K562 (cell line): ENCODE results near the gene CELF4. TPM values are rescaled to one million over a fixed set of nuclear protein-coding genes. Genes with fewer than 3 reads are reported as not detected.

ENCODE experiments used
- ATAC-seq: fragments of 200-7000 bp; cut with Tn5 transposase; 3 replicates; pipeline ENCODE4 v1.9.1; 2020; ENCODE audit warnings: moderate library complexity
- BruUV-seq: library from RNA; stranded (reverse); fragments of 400-500 nt; replicated peaks from 2 replicates; lab custom pipeline; 2021; lab: Mats Ljungman, UMichigan
- CTCF ChIA-PET: fragments of 300-600 bp; formaldehyde crosslinking; extraction: SDS; loops from one replicate; lab custom pipeline; 2021; ENCODE audit warnings: low intra/inter-chr PET ratio; lab: Yijun Ruan, JAX
- POLR2A ChIA-PET: fragments of 300-600, 350-650 bp; sonication (Branson Sonifier 250); formaldehyde crosslinking; extraction: SDS; loops from one replicate; lab custom pipeline; 2021; ENCODE audit warnings: antibody characterized with exemption, inconsistent platforms; lab: Yijun Ruan, JAX
- DNase-seq, 4 experiments: peaks; one replicate each; pipeline versions ENCODE4 v3.0.0 to v3.0.0-alpha.2; 2011 to 2018; ENCODE audit warnings: low spot score in 3 of 4, mixed read lengths in 3 of 4; ENCODE audit errors: extremely low read depth in 1 of 4
- FAIRE-seq: peaks from 2 replicates; lab custom pipeline; 2011; peaks lifted over from hg19 to GRCh38; lab: Jason Lieb, UNC
- H2AFZ ChIP-seq: 2 replicates; pipeline ENCODE4 v1.6.0; 2011; ENCODE audit warnings: low read depth, low read length, control low read depth, inconsistent platforms
- H3K27ac ChIP-seq: fragments of 200-600 bp; 3 replicates; pipeline ENCODE4 v1.8.0; 2011; ENCODE audit warnings: low read depth, mild to moderate bottlenecking, control low read depth, inconsistent platforms, low read length, moderate library complexity, mixed read lengths; ENCODE audit errors: extremely low read depth
- H3K27me3 ChIP-seq, 2 experiments: fragments of 300-600 bp in 1 of 2; 2 replicates in 1 of 2; 3 replicates in 1 of 2; pipeline versions ENCODE4 v1.6.0 to v1.8.0; 2011; ENCODE audit warnings: inconsistent platforms in 2 of 2, low read length in 2 of 2, mild to moderate bottlenecking in 1 of 2, mixed read lengths in 1 of 2, moderate library complexity in 1 of 2; ENCODE audit not compliant: control insufficient read depth in 2 of 2, insufficient read depth in 2 of 2
- H3K36me3 ChIP-seq: fragments of 300-600 bp; 3 replicates; pipeline ENCODE4 v1.8.0; 2011; ENCODE audit warnings: mild to moderate bottlenecking, low read length, inconsistent platforms; ENCODE audit not compliant: control insufficient read depth, insufficient read depth
- H3K4me1 ChIP-seq, 2 experiments: fragments of 200-600 bp in 1 of 2; replicated peaks in 1 of 2; 2 replicates in 1 of 2; 3 replicates in 1 of 2; pipeline versions ENCODE4 v1.5.1 to v1.8.0; 2011; ENCODE audit warnings: inconsistent platforms in 2 of 2, low read length in 2 of 2, mild to moderate bottlenecking in 1 of 2, mixed read lengths in 1 of 2, moderate library complexity in 1 of 2; ENCODE audit not compliant: control insufficient read depth in 2 of 2, insufficient read depth in 2 of 2
- H3K4me2 ChIP-seq: 2 replicates; pipeline ENCODE4 v1.6.1; 2011; ENCODE audit warnings: low read length, control low read depth, inconsistent platforms, mixed read lengths; ENCODE audit not compliant: insufficient read depth
- H3K4me3 ChIP-seq: fragments of 200-600 bp; sonication (generic), shearing (Covaris generic); 2 replicates; pipeline ENCODE4 v1.5.1; 2016; ENCODE audit warnings: control low read depth, inconsistent platforms
- H3K79me2 ChIP-seq: fragments of 200-600 bp; 3 replicates; pipeline ENCODE4 v1.8.0; 2011; ENCODE audit warnings: low read length, inconsistent platforms; ENCODE audit not compliant: control insufficient read depth, insufficient read depth
- H3K9ac ChIP-seq, 2 experiments: 2 replicates each; pipeline versions ENCODE4 v1.6.0 to v1.6.1; 2011; ENCODE audit warnings: low read depth in 2 of 2, low read length in 2 of 2, control low read depth in 1 of 2, inconsistent platforms in 1 of 2, mild to moderate bottlenecking in 1 of 2, mixed read lengths in 1 of 2; ENCODE audit not compliant: insufficient read depth in 1 of 2
- H3K9me1 ChIP-seq: one replicate; pipeline ENCODE4 v1.6.0; 2011; ENCODE audit warnings: inconsistent platforms, mild to moderate bottlenecking, low read length, moderate library complexity; ENCODE audit not compliant: control insufficient read depth, insufficient read depth
- H3K9me3 ChIP-seq: replicated peaks from 2 replicates; pipeline ENCODE4 v1.5.1; 2011; ENCODE audit warnings: low read depth, low read length, inconsistent platforms; ENCODE audit not compliant: control insufficient read depth, insufficient read depth
- H4K20me1 ChIP-seq: replicated peaks from 2 replicates; pipeline ENCODE4 v1.6.1; 2011; ENCODE audit warnings: low read length, inconsistent platforms, mixed read lengths; ENCODE audit not compliant: control insufficient read depth, insufficient read depth
- ELF1 ChIP-seq: fragments of 200-800 bp; sonication (Bioruptor generic); IDR thresholded peaks from 2 replicates; pipeline ENCODE4 v1.6.1; 2016; ENCODE audit warnings: missing genetic modification characterization, missing compliant biosample characterization
- FOXA1 ChIP-seq: fragments of 450-650 bp; IDR thresholded peaks from 2 replicates; pipeline ENCODE4 v1.6.1; 2016; ENCODE audit warnings: mild to moderate bottlenecking, borderline replicate concordance
- NCOR1 ChIP-seq: fragments of 450-650 bp; IDR thresholded peaks from 2 replicates; pipeline ENCODE4 v1.6.1; 2016; ENCODE audit warnings: mild to moderate bottlenecking, moderate library complexity
- SRSF1 ChIP-seq: fragments of 200-400 bp; formaldehyde crosslinking; IDR thresholded peaks from 2 replicates; pipeline ENCODE4 v1.6.1; 2017; ENCODE audit warnings: mild to moderate bottlenecking, low read depth, low read length, moderate library complexity
- SUPT5H ChIP-seq: fragments of 450-650 bp; IDR thresholded peaks from 2 replicates; pipeline ENCODE4 v1.6.1; 2016
- THAP7 ChIP-seq: fragments of 250-450 bp; sonication (Bioruptor Pico); IDR thresholded peaks from 2 replicates; pipeline ENCODE4 v1.5.0; 2021
- XRCC3 ChIP-seq: fragments of 450-650 bp; IDR thresholded peaks from 2 replicates; pipeline ENCODE4 v1.6.1; 2017; ENCODE audit warnings: mild to moderate bottlenecking, moderate library complexity
- ZNF830 ChIP-seq: fragments of 250-450 bp; sonication (Bioruptor Pico); IDR thresholded peaks from 2 replicates; pipeline ENCODE4 v1.5.0; 2021; ENCODE audit warnings: mild to moderate bottlenecking
- WGBS: fragments of 100-300 bp; shearing (Covaris generic); methylation state at CpG from one replicate; pipeline ENCODE4 v1.1.6; 2016; ENCODE audit warnings: low coverage, mixed read lengths; ENCODE audit not compliant: insufficient coverage; ENCODE audit errors: missing lambda C conversion rate; 5-methylcytosine and 5-hydroxymethylcytosine counted together
- in situ Hi-C: fragments of 300-500 bp; cut with MboI; formaldehyde crosslinking; loops from 4 replicates; pipeline ENCODE4 v1.15.0; 2018; ENCODE audit warnings: inconsistent platforms, mixed read lengths
- intact Hi-C: fragments of 100-400 bp; cut with micrococcal nuclease; formaldehyde crosslinking; loops from 2 replicates; pipeline ENCODE4 v1.14.2; 2022
- polyA plus RNA-seq, 8 experiments: library from polyadenylated mRNA; depleted of rRNA in 4 of 8; stranded (reverse) in 5 of 8; unstranded in 3 of 8; fragments of >200 nt; fragmentation: Nextera tagmentation in 2 of 8; fragmentation: Illumina TruSeq in 1 of 8; extraction: Ambion mirVana in 2 of 8; extraction: Trizol in 1 of 8; gene quantifications; 2 replicates each; pipeline versions ENCODE4 v1.2.1 to v1.2.3, GENCODE V29; 2011 to 2014; ENCODE audit warnings: inconsistent platforms in 1 of 8, missing spikeins in 1 of 8
- total RNA-seq, 7 experiments: library from RNA; depleted of rRNA in 6 of 7; stranded (reverse); fragments of >200 nt in 6 of 7; fragmentation: Illumina TruSeq in 2 of 7; extraction: Trizol in 2 of 7; gene quantifications; 2 replicates each; pipeline versions ENCODE4 v1.2.1 to v1.2.3, GENCODE V29; 2011 to 2021; ENCODE audit warnings: low replicate concordance in 1 of 7

Gene CELF4
- total and polyA plus RNA-seq, 9 of the 15 experiments (the other 6 are each of a cell fraction or from before 2014, with no cell fraction given), result 0.04 to 0.24 (median 0.07) TPM; not detected in 3

- Histone ChIP-seq H3K27ac (no peak overlapping the region), H3K9me3 (no peaks in the 10 kb centered on the region), H3K4me2 (no peak overlapping the region), H3K9ac (no peak overlapping the region), H3K9me1 (no peaks in the 10 kb centered on the region), H3K4me3 (no peak overlapping the region), H3K27me3 (peaks cover 8 to 26% of the 10 kb centered on the region in 2 experiments; a peak in 3 of 5 replicates), H3K36me3 (no peaks in the 10 kb centered on the region), H3K4me1 (no peaks in the 10 kb centered on the region)
- BruUV-seq, result no TSS peak
- ATAC-seq (peak; percentile 12; the same call in 1 of the 3 replicates), DNase-seq (peak in 1 of 4 experiments; percentile 18), FAIRE-seq (no peak)
- intact Hi-C loops (no loop called here), in situ Hi-C loops (no loop called here)
- POLR2A ChIA-PET, result no interaction called here
- WGBS, result 4% methylated on average over 51 of the region's 63 CpGs
- TF ChIP-seq SRSF1 (no peak), XRCC3 (no peak), ZNF830 (CRISPR knock-in tag) (no peak), SUPT5H (no peak), FOXA1 (no peak)
- TF ChIP-seq, all 486 proteins: peak for 0
- 0 out of 2 replicates have a peak, but pooled peaks cover 7% of the 10 kb centered on the region for H4K20me1 ChIP-seq
- H3K79me2 ChIP-seq, result no peaks in the 10 kb centered on the region
- CTCF ChIA-PET, result no interaction called here
- H2AFZ ChIP-seq, result no peak overlapping the region
These were observed 40.9 kb downstream of the CELF4 start for GRCh38 chr18:37524498-37525261.

- Histone ChIP-seq H3K9me1 (no peaks in the 10 kb centered on the region), H3K9ac (no peak overlapping the region), H3K9me3 (no peaks in the 10 kb centered on the region), H3K4me3 (no peak overlapping the region), H4K20me1 (0 out of 2 replicates have a peak, but pooled peaks cover 7% of the 10 kb centered on the region), H2AFZ (no peak overlapping the region), H3K36me3 (no peaks in the 10 kb centered on the region), H3K79me2 (no peaks in the 10 kb centered on the region), H3K27ac (no peak overlapping the region), H3K4me2 (no peak overlapping the region), H3K27me3 (peaks cover 8 to 26% of the 10 kb centered on the region in 2 experiments; a peak in 3 of 5 replicates), H3K4me1 (no peaks in the 10 kb centered on the region)
- 2% methylated on average over 10 of the region's 10 CpGs for WGBS
- intact Hi-C loops (no loop called here), in situ Hi-C loops (no loop called here)
- CTCF ChIA-PET, result no interaction called here
- no peak for DNase-seq
- BruUV-seq, result no TSS peak
- TF ChIP-seq THAP7 (CRISPR knock-in tag) (no peak), ELF1 (no peak), NCOR1 (no peak)
- no peak for ATAC-seq
- POLR2A ChIA-PET, result no interaction called here
- FAIRE-seq, result no peak
These were observed 41.5 kb downstream of the CELF4 start for GRCh38 chr18:37524139-37524497.
